Effector memory CD8-positive, alpha-beta T cell (primary cell): ENCODE measurements around the gene EXOC1.

Source experiments
- ATAC-seq: fragments of 150-1000 bp; cut with Tn5 transposase; replicated peaks from 2 replicates; pipeline ENCODE4 v1.10.0; 2021; ENCODE audit warnings: mild to moderate bottlenecking, moderate library complexity
- DNase-seq, 3 experiments: peaks; one replicate each; pipeline ENCODE4 v3.0.0; 2021
- H3K27ac Mint-ChIP-seq, 2 donors: one replicate each; pipeline ENCODE4 v1.8.0; 2022; ENCODE audit warnings: mild to moderate bottlenecking in 2 of 2, mixed read lengths in 2 of 2, moderate library complexity in 2 of 2
- H3K27me3 Mint-ChIP-seq, 2 donors: one replicate each; pipeline ENCODE4 v1.8.0; 2022; ENCODE audit warnings: mixed read lengths in 2 of 2
- H3K36me3 Mint-ChIP-seq: one replicate; pipeline ENCODE4 v1.8.0; 2022; ENCODE audit warnings: mild to moderate bottlenecking, moderate library complexity, mixed read lengths; ENCODE audit not compliant: insufficient read depth
- H3K4me1 Mint-ChIP-seq, 2 donors: one replicate each; pipeline ENCODE4 v1.8.0; 2022; ENCODE audit warnings: low read depth in 2 of 2, mixed read lengths in 2 of 2
- H3K4me3 Mint-ChIP-seq, 2 donors: one replicate each; pipeline ENCODE4 v1.8.0; 2022; ENCODE audit warnings: mild to moderate bottlenecking in 2 of 2, mixed read lengths in 2 of 2, moderate library complexity in 2 of 2
- H3K9me3 Mint-ChIP-seq, 2 donors: one replicate each; pipeline ENCODE4 v1.8.0; 2022; ENCODE audit warnings: mixed read lengths in 2 of 2

Gene EXOC1

DNA sequence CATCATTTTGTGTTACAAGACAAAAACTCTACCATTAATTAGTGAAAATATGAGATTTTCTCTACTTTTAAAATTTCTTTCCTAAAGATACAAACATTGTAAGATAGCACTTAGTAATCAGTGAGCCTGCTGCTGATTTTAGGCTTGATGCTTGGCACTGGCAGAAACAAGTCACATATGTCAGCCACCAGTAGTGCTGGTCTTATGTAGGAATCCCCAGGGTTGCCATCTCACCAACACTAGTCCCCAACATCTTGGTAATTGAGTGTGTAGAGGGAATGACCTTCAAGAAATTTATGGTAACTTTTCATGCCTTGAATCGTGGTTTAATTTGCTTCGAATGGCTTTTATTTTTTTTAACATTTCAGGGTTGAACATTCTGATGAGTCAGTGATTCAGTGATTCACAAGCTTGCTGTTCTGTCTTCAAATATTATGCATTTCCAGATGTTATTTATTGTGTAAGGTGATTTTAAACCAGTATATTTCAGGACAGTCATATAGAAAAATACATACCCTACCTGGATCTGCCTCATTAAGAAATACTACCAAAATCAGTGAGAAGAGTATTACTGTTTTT, 11.9 kb downstream of the EXOC1 start:
- Mint-ChIP-seq H3K4me3 (no peak overlapping the region), H3K27ac (peak overlapping the region in 1 of 2 donors; percentile 87), H3K9me3 (no peaks in the 10 kb centered on the region), H3K36me3 (peaks cover 57% of the 10 kb centered on the region), H3K4me1 (peaks cover 12 to 21% of the 10 kb centered on the region in 2 donors), H3K27me3 (no peaks in the 10 kb centered on the region)
- DNase-seq (no peak), ATAC-seq (no peak)

DNA sequence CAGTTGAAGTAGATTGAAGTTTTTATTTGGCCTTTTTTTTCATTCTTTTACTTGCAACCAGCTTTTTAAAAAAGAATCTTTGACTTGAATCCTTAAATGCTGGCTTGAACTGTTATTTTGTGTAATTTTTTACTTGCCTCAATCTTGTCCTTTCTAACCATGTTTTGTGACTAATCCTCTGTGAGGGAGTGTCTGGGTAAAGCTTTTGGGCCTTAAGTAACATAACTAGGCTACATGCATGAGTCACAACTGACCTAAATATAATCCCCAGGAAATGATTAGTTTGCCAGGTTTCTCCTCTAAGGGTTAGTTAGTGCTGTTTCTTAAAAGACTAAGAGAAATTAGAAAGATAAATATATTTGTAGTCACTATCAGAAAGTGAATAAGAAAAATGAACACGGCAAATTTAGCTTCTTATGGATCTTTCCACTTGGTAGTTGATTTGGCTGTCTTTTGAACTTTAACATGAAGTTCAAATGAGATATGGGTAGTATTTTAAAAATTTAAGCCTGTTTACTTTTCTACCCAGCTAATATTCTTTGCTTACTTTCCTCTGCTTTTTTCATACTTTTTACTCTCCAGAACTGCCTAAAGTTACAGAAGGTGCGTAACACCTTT, 13.0 kb downstream of the EXOC1 start:
- H3K27ac Mint-ChIP-seq, result peak overlapping the region; percentile 87 to 88

DNA sequence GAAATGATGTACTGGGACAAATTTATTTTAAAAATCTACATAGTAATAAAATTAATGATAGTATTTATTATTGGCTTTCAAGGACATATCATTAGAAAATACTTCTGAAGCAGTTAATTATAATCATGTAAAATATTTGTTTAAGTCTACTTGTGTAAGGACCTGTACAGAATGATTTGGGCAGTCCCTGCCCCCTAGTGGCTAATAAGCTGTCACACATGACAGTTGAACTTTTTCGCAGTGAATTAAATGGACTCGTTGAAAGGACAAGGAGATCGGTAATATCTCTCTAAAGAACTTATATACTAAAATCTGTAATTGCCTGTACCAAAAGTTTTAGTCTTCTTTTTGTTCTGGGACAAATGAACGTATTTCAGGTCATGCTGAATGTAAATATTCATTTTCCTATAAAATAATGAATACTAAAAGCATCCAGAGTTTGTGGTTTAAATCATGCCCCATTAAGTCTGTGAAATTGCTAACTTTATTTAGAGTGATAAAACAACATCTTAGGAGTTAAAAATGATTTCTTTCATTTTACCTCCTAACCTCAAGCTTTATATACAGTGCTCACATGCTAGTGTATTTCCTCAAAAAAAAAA, 13.6 kb downstream of the EXOC1 start:
- no peak overlapping the region for H3K4me3 Mint-ChIP-seq
- peak overlapping the region; percentile 87 to 88 for H3K27ac Mint-ChIP-seq
- H3K4me1 Mint-ChIP-seq, result peaks cover 8 to 14% of the 10 kb centered on the region in 2 donors
- ATAC-seq (peak; percentile 83), DNase-seq (peak; percentile 9 to 18 (median 15))
- no peaks in the 10 kb centered on the region for H3K27me3 Mint-ChIP-seq
- peaks cover 59% of the 10 kb centered on the region for H3K36me3 Mint-ChIP-seq
- no peaks in the 10 kb centered on the region for H3K9me3 Mint-ChIP-seq

More for the DNA sequence above, 13.0 kb downstream of the EXOC1 start:
- no peaks in the 10 kb centered on the region for H3K9me3 Mint-ChIP-seq
- no peaks in the 10 kb centered on the region for H3K27me3 Mint-ChIP-seq
- no peak overlapping the region for H3K4me3 Mint-ChIP-seq
- ATAC-seq, result peak; percentile 94
- H3K4me1 Mint-ChIP-seq, result peaks cover 8 to 15% of the 10 kb centered on the region in 2 donors
- no peak for DNase-seq
- peaks cover 59% of the 10 kb centered on the region for H3K36me3 Mint-ChIP-seq

DNA sequence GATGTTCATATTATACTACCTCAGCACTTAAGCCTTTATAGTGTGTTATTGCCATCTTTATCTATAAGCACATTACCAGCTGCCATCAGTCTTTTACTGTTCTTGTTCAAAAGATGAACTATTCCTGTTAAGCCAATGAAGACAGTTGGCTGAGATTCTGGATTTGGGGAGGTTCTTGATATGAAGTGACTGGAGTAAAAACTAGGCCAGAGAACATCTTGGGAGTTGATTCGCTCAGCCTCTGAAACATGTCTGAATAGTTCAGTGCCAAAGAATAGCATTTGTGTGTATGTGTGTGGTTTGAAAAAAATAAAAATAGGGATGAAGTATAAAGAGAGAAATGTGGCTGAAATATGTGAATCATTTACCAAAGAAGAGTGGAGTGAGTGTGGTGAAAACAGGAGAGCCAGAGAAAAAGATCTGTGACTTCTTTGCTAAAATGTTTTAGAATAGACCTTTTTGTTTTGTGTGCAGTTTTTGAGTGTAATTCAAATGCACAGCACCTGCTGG, 15.2 kb downstream of the EXOC1 start:
- Mint-ChIP-seq H3K36me3 (peaks cover 47% of the 10 kb centered on the region), H3K27ac (no peak overlapping the region), H3K4me1 (peaks cover 6 to 14% of the 10 kb centered on the region in 2 donors)

DNA sequence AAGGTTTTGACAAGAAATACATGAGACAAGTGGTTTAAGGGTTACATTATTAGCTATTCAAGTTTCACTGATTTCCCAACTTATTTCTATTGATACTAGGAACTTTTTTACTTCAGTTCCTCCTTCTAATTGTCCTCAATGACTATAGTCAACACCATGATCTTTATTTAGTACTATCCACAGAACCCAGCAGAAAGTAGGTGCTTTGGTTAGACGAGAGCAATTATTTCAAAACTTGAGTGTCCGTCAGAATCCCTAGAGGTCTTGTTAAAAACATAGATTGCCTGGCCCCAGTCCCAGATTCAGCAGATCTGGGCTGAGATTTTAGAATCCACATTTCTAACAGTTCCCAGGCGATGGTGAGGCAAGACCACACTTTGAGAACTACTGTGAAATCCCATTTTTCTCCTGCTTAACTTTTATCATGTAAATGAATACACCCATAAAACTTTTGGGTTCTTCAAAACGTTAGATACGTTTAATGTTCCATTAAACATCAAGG, 17.9 kb downstream of the EXOC1 start:
- DNase-seq, result no peak
- Mint-ChIP-seq H3K4me3 (no peak overlapping the region), H3K27me3 (no peaks in the 10 kb centered on the region), H3K9me3 (no peaks in the 10 kb centered on the region), H3K27ac (no peak overlapping the region), H3K36me3 (peaks cover 47% of the 10 kb centered on the region), H3K4me1 (peaks cover 3 to 12% of the 10 kb centered on the region in 2 donors)
- no peak for ATAC-seq

More for the DNA sequence above, 15.2 kb downstream of the EXOC1 start:
- Mint-ChIP-seq H3K27me3 (no peaks in the 10 kb centered on the region), H3K4me3 (no peak overlapping the region), H3K9me3 (no peaks in the 10 kb centered on the region)
- no peak for DNase-seq
- no peak for ATAC-seq

DNA sequence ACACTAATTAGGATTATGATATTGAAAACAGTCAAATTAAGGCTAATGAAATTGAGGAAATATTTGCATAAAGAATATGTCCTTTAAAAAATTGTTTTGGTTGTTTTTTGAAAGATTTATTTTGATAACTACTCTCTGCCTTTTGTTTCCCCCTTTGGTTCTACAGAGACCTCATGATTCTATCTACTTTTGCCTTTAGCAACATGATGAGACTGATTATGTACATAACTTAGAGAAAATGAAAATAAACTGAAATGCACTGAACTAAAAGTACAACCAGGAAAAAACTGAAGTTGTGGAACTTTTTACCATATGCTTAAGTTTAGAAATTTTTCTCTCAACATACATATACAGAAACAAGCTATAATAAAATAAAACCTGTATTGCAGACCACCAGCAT, 21.4 kb downstream of the EXOC1 start:
- ATAC-seq (no peak), DNase-seq (no peak)
- Mint-ChIP-seq H3K27me3 (no peaks in the 10 kb centered on the region), H3K4me1 (peaks cover 0 to 3% of the 10 kb centered on the region in 2 donors), H3K36me3 (peaks cover 51% of the 10 kb centered on the region), H3K4me3 (no peak overlapping the region), H3K9me3 (no peaks in the 10 kb centered on the region), H3K27ac (no peak overlapping the region)

DNA sequence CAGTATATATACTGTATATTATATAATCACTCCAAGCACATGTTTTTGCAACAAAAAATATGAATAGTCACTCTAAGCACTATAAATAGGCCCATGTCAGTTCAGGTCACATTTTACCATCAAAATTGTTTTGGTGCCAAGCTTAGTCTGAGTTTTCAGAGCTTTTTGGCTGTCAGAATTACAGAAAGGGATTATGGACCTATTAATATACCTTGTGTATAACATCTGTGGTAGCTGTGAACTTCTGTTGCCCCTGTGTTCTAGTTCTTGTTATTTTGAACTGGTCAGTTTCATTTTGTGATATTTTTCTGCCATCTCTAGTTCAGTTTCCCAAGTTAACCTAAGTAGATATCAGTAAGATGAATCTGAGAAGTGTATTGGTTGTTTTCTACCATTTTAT, 22.9 kb downstream of the EXOC1 start:
- Mint-ChIP-seq H3K4me1 (peaks cover 0 to 3% of the 10 kb centered on the region in 2 donors), H3K27me3 (no peaks in the 10 kb centered on the region), H3K27ac (peak overlapping the region in 1 of 2 donors; percentile 52), H3K36me3 (peaks cover 48% of the 10 kb centered on the region), H3K9me3 (no peaks in the 10 kb centered on the region), H3K4me3 (no peak overlapping the region)
- no peak for DNase-seq
- ATAC-seq, result no peak

DNA sequence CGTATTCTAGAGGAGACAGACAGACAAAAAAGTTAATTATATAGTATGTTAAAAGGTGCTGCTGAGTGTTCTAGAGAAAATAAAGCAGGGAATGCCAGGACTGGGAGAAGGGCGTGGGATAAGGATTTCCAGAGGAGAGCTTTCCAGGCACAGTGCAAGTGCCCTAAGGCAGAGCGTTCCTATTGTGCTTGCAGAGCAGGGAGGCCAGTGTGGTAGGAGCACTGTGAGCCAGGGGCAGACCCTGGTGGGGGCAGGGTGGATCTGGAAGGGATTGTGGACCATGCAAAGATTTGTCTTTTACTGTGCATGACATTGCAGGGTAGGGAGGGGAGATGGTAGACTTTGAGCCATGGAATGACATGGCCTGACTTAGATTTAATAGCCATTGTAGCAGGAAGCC, 25.8 kb downstream of the EXOC1 start:
- no peak overlapping the region for H3K4me3 Mint-ChIP-seq
- no peak overlapping the region for H3K27ac Mint-ChIP-seq
- ATAC-seq, result no peak
- no peaks in the 10 kb centered on the region for H3K27me3 Mint-ChIP-seq
- DNase-seq, result no peak
- H3K4me1 Mint-ChIP-seq, result peaks cover 0 to 3% of the 10 kb centered on the region in 2 donors
- H3K9me3 Mint-ChIP-seq, result no peaks in the 10 kb centered on the region
- H3K36me3 Mint-ChIP-seq, result peaks cover 60% of the 10 kb centered on the region

DNA sequence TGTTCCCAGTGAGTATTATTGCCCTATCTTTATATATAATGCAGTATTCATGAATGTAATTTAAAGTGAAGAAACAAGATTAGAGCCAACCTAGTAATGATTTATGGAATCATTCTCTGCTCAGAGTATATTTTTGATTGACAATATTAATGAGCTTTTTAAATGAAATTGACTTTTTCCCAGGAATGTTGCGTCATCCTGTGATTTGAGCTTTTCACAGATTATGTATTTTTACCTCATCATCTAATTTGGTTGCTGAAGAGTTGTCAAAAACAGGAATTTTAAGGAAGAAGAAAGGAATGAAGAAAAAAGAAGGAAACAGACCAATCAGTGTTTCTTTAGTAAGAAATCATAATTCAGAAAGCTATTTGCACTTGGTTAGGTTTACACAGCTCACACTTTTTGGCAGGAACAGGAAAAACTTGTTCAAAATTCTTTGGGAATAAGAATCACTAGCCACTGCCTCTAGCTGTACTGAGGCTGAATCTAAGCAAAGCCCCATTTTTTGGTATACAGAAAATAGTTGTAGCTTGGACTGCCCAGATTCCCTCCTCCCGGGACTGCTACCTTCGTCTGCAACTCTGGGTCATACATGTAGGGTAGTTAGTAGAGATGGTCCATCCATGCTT, 27.3 kb downstream of the EXOC1 start:
- no peaks in the 10 kb centered on the region for H3K27me3 Mint-ChIP-seq
- H3K27ac Mint-ChIP-seq, result peak overlapping the region; percentile 30 to 64
- H3K9me3 Mint-ChIP-seq, result no peaks in the 10 kb centered on the region
- peaks cover 53% of the 10 kb centered on the region for H3K36me3 Mint-ChIP-seq
- H3K4me3 Mint-ChIP-seq, result no peak overlapping the region
- ATAC-seq (no peak), DNase-seq (no peak)
- H3K4me1 Mint-ChIP-seq, result peaks cover 0 to 3% of the 10 kb centered on the region in 2 donors

DNA sequence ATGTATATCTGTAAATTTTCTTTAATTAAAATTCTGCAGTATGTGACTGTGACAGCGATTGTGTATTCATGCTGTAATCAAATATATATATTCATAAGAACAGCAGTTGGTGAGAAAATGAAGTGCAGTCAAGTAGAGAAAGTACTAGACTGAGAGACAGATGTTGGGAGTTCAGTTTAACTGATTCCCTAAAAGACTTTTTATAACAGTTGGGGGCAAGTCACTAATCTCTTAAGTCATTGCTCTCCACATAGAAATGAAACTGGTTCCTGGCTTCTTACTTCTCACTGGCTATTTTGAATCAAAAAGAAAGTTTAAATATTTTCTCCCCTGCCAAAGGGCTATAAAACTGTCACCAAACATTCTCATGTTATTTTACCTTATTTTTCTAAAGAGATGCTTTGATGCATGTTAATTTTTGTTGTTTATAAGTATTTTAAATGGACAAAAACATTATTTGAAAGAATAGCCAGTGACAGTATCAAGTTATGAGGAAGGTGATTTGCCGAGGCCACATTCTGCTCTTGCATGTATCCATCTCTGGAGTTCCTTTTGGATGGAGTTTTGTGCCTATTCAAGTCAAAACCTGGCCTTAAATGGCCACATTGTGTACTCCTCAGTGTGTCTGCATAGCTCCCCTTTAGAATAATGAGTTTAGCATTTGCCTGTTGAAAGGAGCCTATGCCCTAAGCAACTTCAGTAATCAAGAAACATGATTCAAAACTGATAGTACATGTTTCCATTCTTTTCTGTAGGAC, 30.8 kb downstream of the EXOC1 start:
- Mint-ChIP-seq H3K27ac (no peak overlapping the region), H3K36me3 (peaks cover 41% of the 10 kb centered on the region), H3K4me1 (peaks cover 0 to 1% of the 10 kb centered on the region in 2 donors), H3K27me3 (no peaks in the 10 kb centered on the region), H3K9me3 (no peaks in the 10 kb centered on the region), H3K4me3 (no peak overlapping the region)
- DNase-seq (no peak), ATAC-seq (no peak)

DNA sequence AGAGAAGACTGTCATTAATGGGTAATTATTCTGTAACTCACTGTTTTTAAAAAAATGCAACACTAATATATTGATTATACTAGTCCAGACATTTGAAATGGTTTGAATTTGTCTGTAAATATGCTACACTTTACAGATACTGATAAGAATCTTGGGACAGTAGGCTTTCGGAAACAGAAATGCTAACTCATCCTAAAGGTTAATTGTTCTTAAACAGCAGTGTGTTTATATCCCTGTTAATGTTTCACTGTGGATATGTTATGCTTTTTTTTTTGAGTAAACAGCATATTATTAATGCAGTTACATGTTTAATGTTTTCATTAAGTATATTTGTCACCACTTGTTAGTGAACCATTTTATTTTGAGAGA, 31.4 kb downstream of the EXOC1 start:
- Mint-ChIP-seq H3K9me3 (no peaks in the 10 kb centered on the region), H3K36me3 (peaks cover 41% of the 10 kb centered on the region), H3K4me1 (no peaks in the 10 kb centered on the region), H3K27ac (no peak overlapping the region), H3K4me3 (no peak overlapping the region), H3K27me3 (no peaks in the 10 kb centered on the region)
- no peak for DNase-seq
- ATAC-seq, result no peak

DNA sequence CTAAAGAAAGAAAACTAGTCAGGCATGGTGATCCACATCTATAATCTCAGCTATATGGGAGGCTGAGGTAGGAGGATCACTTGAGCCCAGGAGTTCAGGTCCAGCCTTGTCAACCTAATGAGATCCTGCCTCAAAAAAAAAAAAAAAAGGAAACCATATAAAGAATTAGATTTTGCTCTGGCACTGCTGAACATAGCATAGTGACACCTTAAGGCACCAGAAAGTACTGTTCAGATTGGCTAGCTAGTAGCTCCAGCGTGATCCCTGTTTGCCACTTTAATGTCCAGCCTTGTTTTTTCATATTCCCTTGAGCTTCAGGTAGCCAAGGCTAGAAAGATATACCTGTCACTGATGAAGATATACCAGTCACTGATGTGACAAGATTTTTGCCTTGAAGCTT, 34.1 kb downstream of the EXOC1 start:
- peaks cover 4 to 5% of the 10 kb centered on the region in 2 donors for H3K4me1 Mint-ChIP-seq
- H3K27ac Mint-ChIP-seq, result peak overlapping the region in 1 of 2 donors; percentile 8
- H3K27me3 Mint-ChIP-seq, result no peaks in the 10 kb centered on the region
- no peak overlapping the region for H3K4me3 Mint-ChIP-seq
- H3K36me3 Mint-ChIP-seq, result peaks cover 42% of the 10 kb centered on the region
- H3K9me3 Mint-ChIP-seq, result no peaks in the 10 kb centered on the region
- DNase-seq (no peak), ATAC-seq (no peak)

DNA sequence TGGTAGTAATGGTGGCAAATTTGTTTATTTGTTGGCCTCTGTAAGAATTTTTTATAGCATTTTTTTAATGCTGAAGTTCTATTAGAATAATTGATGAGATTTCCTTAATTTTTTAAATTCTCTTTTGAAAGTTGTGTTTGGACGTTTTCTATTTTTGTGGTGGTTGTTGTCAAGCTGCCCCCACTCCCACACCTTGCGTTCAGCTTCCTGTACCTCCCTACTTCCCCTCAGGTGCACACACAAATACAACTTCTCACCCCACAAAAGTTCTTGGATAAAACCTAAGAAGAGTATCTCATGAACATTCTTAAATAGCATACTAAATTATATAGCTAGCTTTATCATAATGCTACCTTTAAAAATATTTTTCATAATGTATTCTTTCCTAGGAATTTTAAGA, 38.7 kb downstream of the EXOC1 start:
- Mint-ChIP-seq H3K4me1 (peaks cover 4 to 5% of the 10 kb centered on the region in 2 donors), H3K36me3 (peaks cover 65% of the 10 kb centered on the region), H3K27ac (peak overlapping the region; percentile 75 to 80), H3K27me3 (no peaks in the 10 kb centered on the region), H3K4me3 (no peak overlapping the region), H3K9me3 (no peaks in the 10 kb centered on the region)
- no peak for DNase-seq
- ATAC-seq, result no peak
